HG03571 (cell line): ENCODE data around the gene FAM124A.

Source experiments
- ATAC-seq: cut with Tn5 transposase; IDR thresholded peaks from one replicate; pipeline ENCODE4 v1.9.1; 2021; ENCODE audit not compliant: unreplicated experiment

The FAM124A gene

GRCh38 chr13:51222037-51222685, at the start of gene FAM124A:
Gene FAM124A, plus strand, starts transcription at chr13:51222398. Its CDS starts 104 bp downstream, at chr13:51222502.
- no peak for ATAC-seq

DNA sequence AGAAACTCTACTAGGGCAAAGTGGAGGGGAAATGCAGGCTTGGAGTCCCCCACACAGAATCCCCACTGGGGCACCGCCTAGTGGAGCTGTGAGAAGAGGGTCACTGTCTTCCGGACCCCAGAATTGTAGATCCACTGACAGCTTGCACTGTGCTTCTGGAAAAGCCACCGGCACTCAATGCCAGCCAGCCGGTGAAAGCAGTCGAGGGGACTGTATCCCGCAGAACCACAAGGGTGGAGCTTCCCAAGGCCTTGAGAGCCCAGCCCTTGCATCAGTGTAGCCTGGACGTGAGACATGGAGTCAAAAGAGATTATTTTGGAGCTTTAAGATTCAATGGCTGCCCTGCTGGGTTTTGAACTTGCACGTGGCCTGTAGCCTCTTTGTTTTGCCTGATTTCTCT, 47.2 kb upstream of the FAM124A start:
- ATAC-seq = no peak

- ATAC-seq = no peak
These were observed 46.6 kb upstream of the FAM124A start for GRCh38 chr13:51175639-51176038.

DNA sequence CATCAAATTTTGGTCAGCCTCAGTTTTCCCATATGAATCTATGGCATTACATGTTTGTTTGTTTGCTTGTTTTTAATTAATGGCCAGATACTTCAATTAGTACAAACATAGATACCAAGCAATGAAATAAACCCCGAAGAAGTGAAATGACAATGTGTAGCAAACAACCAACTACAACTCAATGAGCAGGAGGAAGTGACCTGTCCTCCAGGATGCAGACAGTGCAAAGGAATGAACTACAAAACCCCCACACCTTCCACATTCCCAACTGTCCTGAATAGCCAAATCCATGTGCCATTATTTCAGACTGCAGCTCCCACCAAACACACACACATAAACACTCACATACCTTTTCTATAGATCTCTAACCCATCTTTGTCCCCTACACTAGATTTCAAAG, 45.0 kb upstream of the FAM124A start:
- no peak for ATAC-seq

DNA sequence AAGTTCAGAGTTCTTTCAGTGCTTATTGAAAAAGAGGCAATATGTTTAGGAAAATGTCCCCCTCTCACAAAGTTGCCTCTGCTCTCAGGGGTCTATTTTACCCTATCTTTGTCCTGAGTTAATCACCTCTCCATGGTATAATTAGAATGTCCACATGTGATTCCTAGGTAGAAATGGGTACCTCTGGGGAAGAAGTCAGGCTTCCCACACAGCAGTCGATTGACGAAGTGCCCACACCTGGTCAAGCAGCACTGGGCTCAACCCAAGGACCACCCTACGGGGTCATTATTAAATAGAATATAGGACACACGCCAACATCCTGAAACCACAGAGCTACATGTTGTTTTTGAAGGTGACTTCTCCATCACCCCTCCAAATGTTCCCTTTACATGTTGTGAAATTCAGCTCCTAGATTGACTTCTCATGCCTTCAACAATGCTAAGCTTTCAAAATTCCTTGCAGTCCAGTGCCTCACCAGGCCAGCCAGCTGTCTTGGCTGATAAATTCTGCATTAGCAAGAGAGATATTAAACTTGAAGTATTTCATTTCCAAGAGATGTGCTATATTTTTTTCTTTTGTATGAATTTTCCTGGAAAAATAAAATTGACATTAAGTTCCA, 43.6 kb upstream of the FAM124A start:
- no peak for ATAC-seq

DNA sequence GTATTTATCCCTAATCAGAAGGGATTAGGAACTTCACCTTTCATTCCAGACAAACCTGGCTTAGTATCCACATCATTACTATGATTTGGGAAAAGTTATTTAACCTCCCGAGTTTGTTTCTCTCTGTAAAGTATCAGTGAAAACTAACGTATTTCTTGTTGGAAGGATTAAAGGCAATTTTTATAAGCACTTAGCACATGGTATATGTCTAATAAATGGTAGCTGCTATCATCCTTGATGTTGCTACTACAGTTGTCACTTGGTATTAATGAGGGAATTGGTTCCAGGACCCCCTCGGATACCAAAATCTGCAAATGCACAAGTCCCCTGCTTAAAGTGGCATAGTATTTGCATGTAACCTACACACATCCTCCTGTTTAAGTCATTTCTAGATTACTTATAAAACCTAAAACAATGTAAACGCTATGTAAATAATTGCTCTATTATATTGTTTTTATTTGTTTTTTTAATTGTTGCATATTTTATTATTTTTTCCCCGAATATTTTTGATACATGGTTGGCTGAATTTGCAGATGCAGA, 42.7 kb upstream of the FAM124A start:
- no peak for ATAC-seq

DNA sequence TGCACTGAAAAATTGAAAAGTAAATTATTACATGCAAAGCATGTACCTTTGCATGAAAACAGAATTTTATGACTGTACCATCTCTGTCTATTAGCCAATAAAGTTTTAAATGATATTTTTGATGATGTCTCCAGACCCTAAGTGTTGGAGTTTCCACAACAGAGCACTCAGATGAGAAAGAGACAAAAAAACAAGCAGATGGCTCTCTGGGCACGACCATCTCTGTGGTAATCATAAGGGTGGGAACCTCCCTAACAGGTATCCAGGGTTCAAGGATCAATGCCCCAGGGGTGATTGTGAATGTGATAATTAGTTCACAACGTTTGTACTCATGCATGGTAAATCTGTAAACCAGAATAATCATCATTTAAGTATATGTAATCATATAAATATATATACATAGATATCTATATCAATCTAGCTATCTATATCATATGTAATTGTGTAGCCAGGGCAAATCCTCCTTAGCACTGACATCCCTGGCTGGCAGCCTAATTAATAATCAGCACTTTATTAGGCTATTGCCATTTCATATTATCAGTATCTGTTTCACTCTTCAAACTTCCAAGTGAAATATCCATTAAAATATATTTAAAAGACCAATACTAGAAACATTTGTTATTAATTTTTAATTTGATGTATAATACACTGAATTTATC, 41.2 kb upstream of the FAM124A start:
- ATAC-seq = no peak

- no peak for ATAC-seq
These were observed 40.3 kb upstream of the FAM124A start for GRCh38 chr13:51181786-51182383.

GRCh38 chr13:51191743-51192142, 30.5 kb upstream of the FAM124A start:
- ATAC-seq = no peak

- ATAC-seq = no peak
These were observed 29.9 kb upstream of the FAM124A start for GRCh38 chr13:51192348-51192747.

- no peak for ATAC-seq
These were observed 28.8 kb upstream of the FAM124A start for GRCh38 chr13:51193387-51193786.

GRCh38 chr13:51194942-51195341, 27.3 kb upstream of the FAM124A start:
- ATAC-seq = no peak

GRCh38 chr13:51201886-51202285, 20.3 kb upstream of the FAM124A start:
- no peak for ATAC-seq

DNA sequence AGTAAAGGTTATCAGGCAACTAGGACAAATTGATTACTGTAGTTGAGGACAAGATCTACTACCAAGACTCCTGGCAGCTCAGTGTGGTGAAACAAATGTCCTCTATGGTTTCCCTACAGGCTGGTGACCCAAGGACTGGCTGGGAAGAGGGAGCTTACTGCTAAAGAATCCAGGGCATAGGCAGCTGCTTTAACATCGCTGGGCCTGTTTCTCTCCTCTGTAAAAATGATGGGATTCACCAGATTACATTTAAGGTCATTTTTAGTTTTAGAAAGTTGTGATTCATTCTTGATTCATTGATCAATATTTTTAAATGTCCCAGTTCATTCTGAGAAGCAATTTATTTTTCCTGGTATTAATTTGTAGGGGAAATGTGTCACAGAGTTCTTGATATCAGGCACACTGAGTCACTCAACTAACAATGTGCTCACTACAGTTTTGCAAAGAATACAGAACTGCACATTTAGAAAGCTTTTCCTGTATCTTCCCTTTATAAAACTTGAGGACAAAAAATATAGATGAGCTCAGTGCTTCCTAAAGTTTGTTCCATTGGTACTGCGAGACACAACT, 19.6 kb upstream of the FAM124A start:
- ATAC-seq = no peak

DNA sequence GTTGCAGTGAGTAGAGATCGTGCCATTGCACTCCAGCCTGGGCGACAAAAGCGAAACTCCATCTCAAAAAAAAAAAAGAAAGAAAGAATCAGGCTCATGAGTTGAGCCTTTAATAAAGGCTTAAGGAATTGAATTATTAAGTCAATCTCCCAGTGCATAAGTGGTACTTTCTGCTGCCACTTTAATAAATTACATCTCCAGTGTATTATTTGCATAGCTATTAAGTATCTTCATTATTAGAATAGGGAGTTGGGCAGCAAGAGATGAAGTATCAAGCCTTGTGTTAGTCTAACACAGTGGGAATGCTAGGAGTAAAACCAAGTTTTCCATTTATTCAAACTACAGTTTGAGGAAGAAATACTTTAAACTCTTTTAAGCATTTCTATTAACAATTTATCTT, 15.6 kb upstream of the FAM124A start:
- ATAC-seq = no peak

DNA sequence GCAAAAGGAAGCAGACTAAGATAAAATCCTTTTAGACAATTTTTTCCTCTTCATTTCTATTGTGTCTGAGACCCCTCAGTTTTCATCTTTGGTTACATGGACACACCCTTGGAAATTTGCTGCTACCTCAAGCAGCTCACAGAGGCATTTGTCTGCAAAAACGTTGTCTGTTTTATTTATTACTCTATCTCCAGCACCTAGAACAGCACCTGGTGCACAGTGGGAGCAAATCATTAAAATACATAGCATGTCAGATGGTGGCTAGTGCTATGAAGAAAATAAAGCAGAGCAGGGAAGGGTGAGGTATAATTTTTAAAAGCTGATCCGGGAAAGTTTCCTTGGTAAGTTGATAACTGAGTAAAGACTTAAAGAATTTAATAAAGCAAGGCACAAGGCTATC, 14.3 kb upstream of the FAM124A start:
- ATAC-seq = no peak

- no peak for ATAC-seq
These were observed 13.5 kb upstream of the FAM124A start for GRCh38 chr13:51208716-51209115.

GRCh38 chr13:51211910-51212309, 10.3 kb upstream of the FAM124A start:
- no peak for ATAC-seq

GRCh38 chr13:51212758-51213157, 9.4 kb upstream of the FAM124A start:
- no peak for ATAC-seq

GRCh38 chr13:51213173-51213728, 8.9 kb upstream of the FAM124A start:
- ATAC-seq = no peak

GRCh38 chr13:51218626-51219025, 3.6 kb upstream of the FAM124A start:
- no peak for ATAC-seq
